HPDE6-E6E7 (cell line): ENCODE data around the gene MAN2C1.
"Not testable (repeated sequence)": the region's sequence is repeated elsewhere in the genome, so short reads cannot be mapped to it uniquely, and the experiment has no call there.

ENCODE experiments used
- DNase-seq: peaks from one replicate; pipeline ENCODE4 v3.0.0; 2011; ENCODE audit warnings: missing footprints; ENCODE audit errors: extremely low spot score

Gene MAN2C1

DNA sequence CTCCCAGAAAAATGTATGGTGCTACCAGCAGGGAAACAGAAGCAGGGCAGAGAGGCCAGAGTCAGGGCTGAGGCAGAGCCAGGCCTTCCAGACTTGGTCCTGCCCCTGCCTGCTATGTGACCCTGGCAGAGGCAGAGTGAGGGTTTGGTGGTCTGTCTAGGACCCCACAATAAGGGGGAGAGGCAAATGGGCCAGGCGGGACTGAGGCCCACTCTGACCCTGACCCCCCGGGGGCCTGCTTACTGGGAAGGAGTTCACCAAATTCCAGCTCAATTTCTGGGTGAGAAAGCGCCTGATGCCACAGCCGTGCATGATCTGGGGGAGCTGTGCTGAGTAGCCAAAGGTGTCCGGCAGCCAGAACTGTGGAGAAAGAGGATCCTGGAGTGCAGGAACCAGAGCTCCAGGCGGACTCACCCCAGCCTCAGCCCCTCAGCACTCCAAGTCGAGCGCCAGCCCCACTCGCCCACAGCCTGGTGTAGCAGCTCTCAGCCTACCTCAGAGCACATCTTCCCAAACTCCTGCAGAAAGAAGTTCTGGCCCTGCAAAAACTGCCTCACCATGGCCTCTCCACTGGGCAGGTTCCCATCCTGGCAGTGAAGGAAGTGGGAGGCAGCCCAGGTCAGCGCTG is 6.9 kb downstream of the MAN2C1 start:
- no peak for DNase-seq

DNA sequence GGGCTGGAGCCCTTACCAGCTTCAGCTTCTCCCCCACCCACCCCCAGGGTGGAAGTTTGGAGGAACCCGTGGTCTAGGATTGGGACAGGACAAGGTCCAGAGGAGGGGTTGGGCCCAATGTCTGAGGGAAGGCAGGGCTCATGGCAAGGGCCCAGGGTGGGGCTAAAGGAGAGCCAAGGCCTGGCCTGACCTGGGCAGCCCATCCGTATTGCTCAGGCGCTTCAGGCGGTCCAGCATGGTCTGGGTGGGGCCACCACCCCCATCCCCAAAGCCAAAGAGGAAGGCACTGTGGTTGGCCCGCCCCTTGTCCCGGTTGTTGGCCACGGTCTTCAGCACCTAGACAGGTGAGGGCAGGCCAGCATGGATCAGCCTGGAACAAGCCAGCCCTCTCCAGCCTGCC is 7.6 kb downstream of the MAN2C1 start:
- DNase-seq = no peak

DNA sequence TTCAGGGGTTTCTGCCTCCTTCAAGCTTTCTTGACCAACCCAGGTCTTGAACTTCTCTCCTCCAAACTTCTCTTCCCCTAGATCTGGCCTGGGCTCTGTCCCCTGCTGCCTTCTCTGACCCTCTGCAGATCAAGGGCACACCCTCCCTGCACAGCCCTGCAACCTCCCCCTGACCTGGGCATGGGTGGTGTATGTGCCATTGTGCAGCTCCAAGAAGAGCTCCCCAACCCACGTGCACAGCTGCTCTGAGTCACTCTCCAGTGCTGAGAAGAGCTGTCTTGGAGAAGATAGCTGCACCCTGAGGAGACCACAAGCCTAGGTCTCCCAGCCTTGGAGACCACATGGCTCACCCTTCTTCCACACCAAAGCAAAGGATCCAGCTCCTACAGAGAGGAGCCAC is 8.0 kb downstream of the MAN2C1 start:
- DNase-seq = no peak

DNA sequence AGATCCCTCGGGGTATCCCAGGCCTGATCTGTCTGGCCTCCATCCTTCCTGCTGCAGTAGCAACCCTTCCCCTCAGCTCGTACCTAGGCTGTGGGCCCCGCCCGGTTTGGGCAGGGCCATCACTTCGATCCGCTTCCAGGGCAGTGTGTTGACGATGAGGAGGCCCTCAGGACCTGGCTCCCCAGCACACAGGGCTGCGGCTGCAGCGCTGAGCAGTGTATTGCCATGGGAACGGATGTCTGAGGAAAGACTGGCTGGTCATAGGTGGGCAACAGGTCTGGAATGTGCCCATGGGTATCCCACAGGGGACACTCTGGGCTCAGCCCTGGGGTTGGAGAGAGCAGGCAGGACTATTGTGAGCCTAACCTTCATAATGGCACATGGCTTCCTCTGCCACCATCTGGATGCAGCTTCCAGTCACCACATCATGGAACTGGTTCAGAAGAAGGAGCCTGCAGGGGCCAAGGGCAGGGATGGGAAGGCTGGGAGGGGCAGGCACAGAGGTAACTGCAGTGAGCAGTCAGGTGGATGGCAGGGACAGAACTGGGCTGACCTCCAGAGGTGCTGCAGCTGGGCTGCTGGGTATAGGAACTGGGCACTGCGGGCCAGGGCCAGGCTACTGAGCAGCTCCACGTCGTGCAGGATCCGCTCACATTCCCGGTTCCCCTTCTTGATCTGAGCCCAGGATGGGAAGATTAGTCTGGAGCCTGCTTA is 8.7 kb downstream of the MAN2C1 start:
- no peak for DNase-seq

DNA sequence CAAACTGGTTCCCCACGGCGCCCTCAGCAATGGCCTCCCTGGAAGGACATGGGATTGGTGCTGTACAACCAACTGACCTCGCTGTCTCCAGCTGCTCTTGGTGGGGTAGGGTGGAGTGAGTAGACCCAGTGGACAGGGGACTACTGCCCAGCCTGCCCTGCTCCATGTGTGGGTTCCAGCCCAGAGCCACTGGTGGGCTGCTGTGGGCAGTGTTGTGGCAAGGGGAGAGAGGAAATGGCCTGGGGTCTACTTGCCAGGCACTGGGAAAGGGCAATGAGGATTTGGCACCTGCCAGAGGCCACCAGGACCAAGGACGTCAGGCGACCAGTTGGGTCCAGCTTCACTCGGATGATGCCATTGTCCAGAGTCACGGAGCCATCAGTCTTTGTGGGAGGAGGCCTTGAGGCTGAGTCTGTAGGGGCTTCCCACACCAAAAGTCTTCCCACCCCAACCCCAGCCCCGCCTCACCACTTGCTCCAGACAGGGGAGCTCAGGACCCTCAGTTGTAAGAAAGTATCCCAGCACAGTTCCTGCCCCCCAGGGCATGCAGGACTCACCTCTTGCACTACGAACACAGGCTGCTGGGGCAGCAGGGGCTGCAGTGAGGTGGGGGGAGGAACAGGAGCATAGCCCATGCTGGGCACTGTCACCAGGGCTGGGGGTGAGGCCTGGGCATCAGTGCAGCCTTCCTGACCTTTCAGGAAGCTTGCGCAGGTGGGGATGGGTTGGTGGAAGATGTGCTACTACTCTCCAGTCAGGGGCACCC is 9.5 kb downstream of the MAN2C1 start:
- no peak for DNase-seq

GRCh38 chr15:75357976-75358673 is 10.3 kb downstream of the MAN2C1 start:
- DNase-seq = no peak

GRCh38 chr15:75356517-75356916 is 11.9 kb downstream of the MAN2C1 start:
- no peak for DNase-seq

- no peak for DNase-seq
Observed at GRCh38 chr15:75356006-75356405, 12.4 kb downstream of the MAN2C1 start.

- no peak for DNase-seq
Observed at GRCh38 chr15:75355369-75355768, 13.0 kb downstream of the MAN2C1 start.

DNA sequence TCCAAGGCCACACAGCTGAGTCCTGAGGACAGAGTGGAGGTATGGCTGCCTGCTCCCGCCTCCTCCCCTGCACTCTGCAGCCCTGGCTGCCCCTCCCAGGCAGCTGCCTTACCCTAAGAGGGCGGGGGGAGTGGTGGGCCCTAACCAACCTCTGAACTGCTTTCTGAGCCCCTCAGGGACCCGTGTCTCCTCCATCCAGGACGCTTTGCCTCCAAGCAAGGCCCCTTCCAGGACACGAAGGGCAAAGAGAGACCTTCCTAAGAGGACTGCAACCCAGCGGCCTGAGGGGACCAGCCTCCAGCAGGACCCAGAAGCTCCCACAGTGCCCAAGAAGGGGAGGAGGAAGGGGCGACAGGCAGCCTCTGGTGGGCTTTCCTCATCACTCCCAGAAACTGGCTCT is 14.0 kb downstream of the MAN2C1 start:
- no peak for DNase-seq

DNA sequence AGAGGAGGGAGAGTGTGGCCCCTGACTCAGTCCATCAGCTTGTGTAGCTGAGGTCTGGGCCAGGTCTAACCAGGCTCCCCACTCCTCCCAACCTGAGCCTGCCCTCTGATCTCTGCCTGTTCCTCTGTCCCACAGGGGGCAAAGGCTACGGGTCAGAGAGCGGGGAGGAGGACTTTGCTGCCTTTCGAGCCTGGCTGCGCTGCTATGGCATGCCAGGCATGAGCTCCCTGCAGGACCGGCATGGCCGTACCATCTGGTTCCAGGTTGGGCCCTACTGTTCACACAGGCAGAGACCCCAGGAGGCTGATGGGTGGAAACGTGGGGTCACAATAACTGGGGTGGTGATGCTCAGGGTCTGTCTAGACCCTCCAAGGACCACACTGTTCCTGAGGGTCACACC is 14.8 kb downstream of the MAN2C1 start:
- no peak for DNase-seq

DNA sequence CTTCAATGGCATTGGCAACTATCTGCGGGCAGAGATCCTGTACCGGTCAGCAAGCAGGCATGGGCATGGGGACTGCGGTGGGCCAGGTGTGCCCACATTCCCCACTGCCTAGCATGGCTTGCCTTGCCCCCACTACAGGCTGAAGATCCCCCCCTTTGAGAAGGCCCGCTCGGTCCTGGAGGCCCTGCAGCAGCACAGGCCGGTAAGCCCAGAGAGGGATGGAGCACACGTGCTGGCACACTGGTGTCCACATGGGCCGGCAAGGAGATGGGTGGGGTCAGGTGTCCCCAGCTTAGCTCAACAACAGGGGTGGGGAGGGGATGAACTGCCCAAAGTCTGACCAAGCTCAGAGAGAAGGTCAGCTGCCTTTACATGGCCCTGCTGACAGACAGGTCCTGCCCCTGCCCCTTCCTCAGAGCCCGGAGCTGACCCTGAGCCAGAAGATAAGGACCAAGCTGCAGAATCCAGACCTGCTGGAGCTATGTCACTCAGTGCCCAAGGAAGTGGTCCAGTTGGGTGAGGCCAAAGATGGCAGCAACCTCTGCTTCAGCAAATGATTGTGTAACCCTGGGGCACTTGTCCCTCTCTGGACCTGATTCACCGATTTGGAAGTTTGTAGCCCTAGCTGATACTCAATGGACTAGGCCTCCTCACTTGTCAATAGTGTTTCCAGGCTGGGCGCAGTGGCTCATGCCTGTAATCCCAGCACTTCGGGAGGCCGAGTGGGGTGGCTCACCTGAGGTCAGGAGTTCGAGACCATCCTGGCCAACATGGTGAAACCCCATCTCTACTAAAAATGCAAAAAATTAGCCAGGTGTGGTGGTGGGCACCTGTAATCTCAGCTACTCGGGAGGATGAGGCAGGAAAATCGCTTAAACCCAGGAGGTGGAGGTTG is 16.0 kb downstream of the MAN2C1 start:
- no peak for DNase-seq

- DNase-seq = no peak
Observed at GRCh38 chr15:75350601-75351361, 17.6 kb downstream of the MAN2C1 start.

DNA sequence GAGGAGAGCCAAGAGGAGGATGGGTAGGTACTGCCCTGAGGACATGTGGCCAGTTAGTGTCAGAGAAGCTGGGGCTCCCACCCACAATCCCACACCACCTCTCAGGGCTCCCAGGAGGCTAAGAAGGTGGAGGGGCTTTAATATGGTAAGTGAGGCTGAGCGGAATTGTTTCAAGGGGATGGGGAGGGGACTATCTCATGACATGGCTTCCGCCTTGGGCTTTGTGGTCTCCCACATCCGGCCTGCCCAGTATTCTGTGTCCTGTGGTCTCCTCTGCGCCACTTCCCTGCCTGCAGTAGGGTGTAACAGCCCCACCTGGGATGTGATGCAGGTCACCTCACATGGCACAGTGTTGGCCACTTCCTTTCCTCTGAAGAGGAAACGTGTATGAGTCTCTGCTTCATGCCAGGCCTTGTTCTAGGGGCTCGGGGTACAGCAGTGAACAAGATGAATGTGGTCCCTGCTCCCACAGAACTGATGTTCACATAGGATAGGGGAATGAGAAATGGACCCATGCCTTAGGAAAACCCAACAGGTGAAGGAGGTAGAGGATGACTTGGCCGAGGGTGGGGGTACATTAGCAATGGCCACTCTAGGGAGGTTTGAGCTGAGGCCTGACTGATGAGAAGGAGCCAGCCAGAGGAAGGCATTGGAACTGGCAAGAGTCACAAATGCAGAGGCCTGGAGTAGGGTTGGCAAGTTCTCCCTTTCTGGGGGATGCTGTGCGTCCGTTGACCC is 18.4 kb downstream of the MAN2C1 start:
- DNase-seq = no peak

DNA sequence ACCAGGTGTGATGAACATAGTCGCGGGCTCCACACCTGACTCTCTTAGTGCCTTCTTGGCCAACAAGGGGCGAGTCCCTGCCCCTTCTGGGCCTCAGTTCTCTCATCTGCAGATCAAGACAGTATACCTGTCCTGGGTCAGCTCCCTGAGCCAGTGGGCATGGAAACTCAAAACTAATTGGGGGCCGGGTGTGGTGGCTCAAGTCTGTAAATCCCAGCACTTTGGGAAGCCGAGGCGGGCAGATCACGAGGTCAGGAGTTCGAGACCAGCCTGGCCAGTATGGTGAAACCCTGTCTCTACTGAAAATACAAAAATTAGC is 19.1 kb downstream of the MAN2C1 start:
- DNase-seq = not testable (repeated sequence)

DNA sequence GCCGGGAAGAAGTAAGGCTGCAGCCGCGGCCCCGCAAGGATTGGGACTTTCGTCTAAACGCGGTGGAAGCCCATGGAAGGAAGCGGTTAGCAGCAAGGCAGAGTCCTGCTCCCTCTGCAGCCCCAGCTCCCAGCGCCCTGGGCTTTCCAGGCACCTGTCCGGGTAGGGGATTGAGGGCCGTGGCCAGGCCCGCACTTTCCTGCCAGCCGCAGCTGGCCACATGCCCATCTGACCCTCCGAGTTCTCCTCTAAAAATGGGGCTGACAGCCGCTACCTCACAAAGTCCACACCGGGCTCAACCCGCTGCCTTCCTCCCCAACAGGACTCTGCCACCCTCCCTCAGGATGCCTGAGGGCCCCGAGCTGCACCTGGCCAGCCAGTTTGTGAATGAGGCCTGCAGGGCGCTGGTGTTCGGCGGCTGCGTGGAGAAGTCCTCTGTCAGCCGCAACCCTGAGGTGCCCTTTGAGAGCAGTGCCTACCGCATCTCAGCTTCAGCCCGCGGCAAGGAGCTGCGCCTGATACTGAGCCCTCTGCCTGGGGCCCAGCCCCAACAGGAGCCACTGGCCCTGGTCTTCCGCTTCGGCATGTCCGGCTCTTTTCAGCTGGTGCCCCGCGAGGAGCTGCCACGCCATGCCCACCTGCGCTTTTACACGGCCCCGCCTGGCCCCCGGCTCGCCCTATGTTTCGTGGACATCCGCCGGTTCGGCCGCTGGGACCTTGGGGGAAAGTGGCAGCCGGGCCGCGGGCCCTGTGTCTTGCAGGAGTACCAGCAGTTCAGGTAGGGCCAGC is 19.7 kb downstream of the MAN2C1 start:
- DNase-seq = no peak

- DNase-seq = no peak
Observed at GRCh38 chr15:75348034-75348561, 20.3 kb downstream of the MAN2C1 start.

DNA sequence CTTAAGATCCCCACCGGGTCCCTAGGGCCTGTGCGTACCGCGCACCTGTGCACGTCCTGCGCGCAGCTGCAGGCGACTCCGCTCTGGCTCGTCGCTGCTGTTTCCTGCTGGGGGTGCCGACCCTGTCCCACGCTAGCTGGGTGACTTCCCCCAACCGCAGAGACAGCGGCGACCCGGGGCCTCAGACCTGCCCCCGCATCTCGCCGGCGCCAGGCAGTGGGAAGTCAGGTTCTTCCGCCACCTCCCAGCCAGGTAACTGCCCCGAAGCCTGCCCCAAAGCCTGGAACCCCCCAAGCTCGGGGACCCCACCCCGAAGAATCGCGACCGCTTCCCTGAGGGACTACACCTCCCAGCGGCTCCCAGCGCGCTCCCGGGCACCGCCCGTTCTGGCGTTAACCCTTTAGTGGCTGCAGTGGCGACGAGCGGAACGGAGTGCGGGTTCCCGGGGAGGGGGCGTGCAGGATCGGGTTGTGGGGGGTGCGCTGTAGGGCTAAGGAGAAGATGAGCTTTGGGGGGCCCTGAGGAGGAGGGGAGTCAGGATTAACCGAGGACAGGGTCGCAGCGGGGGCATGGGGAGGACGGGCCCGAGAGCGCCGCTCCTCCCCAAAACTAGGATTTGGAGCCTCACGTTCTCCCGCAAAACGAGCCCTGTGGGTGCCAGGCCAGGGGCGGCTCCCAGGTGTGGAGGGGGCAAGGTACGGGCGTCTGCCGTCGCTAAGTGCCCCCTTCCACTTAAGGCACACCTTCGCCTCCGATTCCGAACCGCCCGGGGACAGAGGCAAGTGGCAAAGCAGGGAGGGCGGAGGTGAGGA is 21.0 kb downstream of the MAN2C1 start:
- DNase-seq = no peak
